Stimulated activated CD8-positive, alpha-beta memory T cell treated with anti-CD3 and anti-CD28 coated beads, Interleukin-7, amount 100 ng/mL, for 48 hours (primary cell): Measurements from ENCODE around the gene STING1.

Source experiments
- DNase-seq, 2 donors: peaks; one replicate each; pipeline ENCODE4 v3.0.0-alpha.2; 2020; ENCODE audit warnings: low read depth in 1 of 2; ENCODE audit errors: extremely low read depth in 1 of 2

The STING1 gene

DNA sequence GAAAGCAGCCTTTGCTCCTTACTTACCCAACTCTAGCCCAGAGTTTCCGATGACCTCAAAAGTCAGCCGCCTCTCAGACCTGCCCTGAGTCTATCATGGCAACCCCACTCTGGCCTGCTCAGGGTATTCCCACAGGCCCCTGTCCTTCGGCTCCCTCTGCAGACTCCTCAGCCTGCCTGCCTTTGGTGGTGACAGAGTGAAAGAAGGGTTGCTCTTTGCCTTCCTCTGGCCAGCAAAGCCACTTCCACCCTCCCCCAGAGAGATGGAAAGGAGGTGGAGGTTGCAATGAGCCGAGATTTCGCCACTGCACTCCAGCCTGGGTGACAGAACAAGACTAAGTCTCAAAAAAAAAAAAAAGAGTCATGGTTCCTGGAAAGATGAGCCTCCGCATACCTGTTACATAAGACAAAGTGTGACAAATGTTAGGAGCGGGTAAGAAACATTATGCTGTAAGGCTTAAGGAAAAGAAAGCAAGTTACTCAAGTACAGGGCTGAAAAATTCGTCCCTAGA lies 14.1 kb downstream of the STING1 start:
- DNase-seq: no peak

DNA sequence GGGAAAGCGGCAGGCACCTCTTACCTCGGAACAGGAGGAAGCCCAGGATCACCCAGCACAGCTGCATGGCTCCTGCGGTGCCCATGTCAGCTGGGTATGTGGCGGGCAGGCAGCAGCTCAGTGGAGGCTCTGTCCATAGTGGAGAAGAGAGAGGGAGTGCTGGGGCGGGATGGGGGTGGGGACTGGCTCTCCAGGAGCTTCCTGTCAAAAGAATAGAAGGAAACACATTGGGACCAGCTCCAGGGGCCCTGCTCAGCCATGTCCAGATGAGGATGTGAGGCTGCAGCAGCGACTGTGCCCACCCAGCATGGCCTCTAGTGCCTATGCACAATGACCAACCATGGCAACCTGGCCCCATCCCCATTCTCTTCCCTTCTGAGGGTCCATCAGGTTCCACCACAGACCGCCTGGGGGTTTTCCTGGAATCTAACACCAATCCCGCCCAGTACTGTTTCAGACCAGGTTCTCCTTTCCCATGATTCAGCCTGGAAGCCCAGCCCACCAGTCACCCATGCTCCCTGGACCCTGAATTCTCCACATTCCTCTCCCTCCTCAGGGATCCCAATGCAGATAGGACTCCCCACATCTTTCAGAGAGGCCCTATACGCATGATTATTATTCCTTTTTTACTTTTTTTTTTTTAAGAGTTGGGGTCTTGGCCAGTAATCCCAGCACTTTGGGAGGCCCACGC lies 19.8 kb downstream of the STING1 start, which contains the start of gene ECSCR:
ECSCR (minus strand) TSS at position 158 of the 691 bp plus-strand sequence; CDS start at position 85, 73 bp downstream.
- DNase-seq: no peak

DNA sequence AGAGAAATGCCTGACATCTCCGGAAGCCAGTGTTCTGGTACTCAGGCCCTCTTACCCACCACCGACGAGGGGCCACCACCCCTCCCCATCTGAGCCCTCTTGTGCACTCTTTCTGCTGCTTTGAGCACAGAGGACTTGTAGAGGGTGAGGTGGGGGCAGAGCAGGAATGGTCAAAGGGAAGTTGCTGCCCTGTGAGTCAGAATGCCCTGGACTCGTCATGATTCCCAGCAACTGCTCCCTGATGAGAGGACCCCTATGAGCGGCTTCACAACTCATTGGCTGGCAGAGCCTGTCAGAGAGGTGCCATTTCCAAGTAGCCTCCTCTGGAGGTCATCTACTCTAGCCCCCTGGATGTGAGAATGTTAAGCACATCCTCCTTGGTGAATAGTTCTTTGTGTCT lies 20.9 kb downstream of the STING1 start:
- no peak for DNase-seq

DNA sequence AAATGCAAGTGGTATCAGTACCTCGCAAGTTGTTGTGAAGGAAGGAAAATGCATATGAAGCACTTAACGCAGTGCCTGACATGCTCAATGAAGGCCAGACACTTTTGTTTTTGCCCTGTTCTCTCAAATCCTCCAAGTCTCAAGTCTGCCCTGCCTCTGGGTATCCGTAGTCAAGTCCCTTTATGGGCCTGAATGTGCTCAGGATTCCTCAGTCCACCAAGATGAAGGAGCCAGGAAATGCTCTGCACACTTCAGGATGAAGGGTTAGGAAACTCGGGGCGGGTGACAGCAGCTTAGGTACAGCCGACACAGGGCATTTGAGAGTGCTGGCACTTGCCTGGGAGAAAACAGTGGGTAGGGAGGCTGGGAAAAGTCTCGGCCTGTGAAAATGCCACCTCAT lies 21.4 kb downstream of the STING1 start:
- DNase-seq: no peak

DNA sequence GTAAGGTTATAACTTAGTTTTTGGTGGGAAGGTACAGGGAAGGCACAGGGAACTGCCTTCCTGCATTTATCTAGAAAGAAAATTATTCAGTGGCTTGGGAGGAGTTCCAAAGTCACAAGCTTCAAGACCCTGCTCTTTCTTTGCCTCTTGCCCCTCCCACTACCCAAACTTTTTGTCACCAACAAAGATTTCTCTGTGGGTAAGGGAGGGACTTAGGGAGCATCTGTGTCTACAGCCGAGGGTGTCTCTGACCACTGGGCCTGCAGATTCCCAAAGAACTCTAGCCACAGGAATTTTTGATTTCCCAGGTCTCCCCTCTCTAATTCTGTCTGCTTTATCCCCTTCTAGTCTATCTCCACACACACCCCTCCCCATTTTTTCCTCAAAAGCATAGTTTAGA lies 22.1 kb downstream of the STING1 start:
- no peak for DNase-seq

DNA sequence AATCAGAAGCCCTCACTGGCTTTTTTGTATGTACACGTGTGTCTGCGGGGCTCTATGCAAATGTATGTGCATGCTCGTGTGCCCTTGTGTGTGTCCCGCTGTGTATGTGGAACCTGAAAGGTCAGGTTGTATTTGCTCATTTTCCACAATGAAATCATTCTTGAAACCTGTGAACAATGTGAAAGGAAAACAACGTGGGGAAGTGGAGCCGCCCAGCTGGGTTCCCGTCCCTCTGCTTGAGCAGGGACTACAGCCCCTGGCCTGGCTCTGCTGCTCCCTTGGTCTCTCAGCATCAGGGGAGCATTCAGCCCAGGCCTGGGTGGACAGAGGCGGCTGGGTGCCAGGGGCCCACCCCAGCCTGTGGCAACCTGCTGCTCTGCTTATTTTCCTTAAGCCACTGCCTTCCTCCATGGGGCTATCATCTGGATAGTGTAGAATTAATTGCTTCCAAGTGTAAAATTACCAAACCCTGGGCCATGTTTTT lies 23.1 kb downstream of the STING1 start:
- no peak for DNase-seq

DNA sequence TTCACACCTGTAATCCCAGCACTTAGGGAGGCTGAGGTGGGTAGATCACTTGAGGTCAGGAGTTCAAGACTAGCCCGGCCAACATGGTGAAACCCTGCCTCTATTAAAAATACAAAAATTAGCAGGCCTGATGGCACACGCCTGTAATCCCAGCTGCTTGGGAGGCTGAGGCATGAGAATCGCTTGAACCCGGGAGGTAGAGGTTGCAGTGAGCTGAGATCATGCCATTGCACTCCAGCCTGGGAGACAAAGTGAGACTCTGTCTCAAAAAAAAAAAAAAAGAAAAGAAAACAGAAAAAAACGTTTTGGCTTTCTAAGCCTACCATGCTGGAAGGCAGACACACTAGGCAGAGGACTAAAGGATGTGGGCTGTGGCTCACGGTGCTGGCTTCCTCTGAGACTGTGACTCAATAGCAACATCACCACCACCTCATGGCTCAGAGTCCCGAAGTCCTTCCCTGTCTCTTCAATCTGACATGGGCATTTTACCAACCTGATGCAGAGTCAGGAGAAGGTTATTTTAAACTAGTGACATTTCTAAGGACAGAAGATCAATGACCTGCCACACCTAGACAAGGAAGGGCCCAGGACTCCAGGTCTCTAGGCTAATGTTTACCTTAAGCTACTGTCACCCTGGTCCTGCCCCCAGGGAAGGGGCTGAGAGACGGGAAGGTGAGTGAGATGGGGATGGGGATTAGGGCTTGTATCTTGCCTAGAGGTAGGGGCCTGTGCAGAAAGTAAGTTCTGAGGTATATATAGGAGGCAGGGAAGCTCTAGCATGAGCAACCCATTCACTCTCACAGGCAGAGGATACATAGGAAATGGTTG lies 23.8 kb downstream of the STING1 start:
- peak; percentile 56 to 79 for DNase-seq

DNA sequence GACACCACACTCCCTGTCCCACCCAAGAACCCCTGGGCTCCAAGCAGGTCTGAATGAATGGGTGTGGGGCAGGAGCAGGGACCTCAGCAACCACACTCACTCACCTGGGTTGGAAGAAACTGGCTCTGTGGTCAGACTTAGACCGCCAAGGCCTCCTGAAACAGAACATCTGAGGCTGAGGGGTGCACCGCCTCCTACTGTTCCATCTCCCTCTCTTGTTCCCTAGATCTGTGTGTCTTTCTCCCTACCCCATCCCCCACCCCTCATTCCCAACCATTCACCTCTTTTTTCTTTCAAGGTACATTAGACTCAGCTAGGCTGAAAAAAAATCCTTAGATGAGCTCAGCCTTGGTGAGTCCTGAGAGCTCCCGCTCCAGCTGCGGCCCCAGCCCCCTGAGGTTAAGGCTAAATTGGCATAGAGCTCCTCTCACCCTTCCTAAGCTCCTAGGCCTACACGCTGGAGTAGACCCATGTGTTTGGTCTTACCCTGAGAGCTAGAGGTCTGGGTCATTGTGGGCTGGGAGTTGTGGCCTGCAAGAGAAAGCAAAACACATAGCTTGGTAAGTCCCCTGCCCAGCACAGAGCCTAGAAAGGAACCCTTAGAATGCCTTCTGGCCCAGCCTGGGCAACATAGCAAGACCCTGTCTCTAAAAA lies 24.8 kb downstream of the STING1 start:
- no peak for DNase-seq

DNA sequence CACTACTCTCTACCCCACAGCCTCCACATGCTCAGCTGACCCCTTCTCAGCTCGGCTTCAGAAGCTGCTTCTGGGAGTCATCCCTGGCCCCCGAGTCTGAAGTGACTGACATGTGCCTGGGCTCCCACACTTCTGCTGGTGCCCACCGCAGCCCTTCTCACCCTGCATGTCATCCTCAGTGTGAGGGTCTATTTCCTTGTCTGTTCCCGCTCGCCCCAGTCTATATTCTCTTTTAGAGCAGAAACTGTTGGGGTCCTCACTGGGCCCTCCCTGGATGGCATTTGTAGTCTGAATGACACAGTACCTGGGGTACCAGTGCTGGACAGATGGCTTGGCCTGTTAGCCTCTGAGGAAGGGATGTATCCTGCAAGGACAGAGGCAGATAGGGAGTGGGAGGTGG lies 25.3 kb downstream of the STING1 start:
- DNase-seq: no peak

DNA sequence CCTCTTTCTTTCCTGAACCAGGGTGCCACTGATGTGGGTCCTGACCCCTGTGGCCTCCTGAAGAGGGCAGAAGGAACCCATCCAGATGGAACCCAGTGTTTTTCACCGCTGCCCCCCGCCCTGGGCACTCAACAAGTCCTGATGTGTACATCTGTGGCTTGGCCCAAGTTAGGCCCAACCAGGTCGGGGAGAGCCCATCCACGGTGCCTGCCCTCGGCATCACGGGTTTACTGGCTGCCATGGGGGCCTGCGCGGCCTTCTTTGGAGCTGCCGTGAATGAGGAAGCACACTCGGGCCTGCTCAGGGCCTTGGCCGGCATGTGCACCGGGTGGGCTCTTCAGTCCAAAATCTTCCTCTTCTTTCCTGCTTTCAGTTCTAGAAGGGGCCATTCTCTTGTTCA lies 25.8 kb downstream of the STING1 start:
- DNase-seq: no peak

DNA sequence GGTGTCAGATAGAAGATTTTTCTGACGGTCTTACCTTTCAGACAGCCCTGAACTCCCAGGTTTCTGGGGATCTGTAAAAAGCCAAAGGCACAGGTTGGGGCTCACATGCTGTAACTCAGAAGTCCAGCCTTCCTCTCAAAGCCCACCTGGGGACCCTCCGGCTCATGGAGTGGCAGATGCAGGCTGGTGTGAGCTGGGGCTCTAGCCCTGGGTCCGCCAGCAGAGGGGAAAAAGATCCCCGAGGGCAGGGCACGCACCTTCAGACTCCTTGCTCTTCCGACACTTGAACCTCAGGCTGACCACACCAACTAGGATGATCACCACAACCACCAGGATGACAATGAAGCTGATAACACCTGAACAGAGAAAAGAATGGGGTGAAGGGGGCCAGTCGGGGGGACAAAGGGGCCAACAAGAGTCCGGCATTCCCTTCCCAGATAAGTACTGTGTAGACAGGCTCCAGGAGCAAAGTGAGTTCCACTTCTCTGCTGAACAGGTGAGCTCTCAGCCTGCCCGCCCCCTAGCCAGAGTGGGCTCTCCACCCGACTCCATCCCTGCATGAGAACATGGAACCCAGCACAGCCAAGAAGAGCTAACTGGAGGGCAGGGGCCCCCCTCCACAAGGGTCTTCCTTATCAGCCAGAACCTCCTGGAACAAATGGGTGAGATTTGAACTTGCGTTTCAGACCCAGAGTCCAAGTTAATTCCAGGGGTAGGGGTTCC lies 27.8 kb downstream of the STING1 start:
- DNase-seq: no peak

DNA sequence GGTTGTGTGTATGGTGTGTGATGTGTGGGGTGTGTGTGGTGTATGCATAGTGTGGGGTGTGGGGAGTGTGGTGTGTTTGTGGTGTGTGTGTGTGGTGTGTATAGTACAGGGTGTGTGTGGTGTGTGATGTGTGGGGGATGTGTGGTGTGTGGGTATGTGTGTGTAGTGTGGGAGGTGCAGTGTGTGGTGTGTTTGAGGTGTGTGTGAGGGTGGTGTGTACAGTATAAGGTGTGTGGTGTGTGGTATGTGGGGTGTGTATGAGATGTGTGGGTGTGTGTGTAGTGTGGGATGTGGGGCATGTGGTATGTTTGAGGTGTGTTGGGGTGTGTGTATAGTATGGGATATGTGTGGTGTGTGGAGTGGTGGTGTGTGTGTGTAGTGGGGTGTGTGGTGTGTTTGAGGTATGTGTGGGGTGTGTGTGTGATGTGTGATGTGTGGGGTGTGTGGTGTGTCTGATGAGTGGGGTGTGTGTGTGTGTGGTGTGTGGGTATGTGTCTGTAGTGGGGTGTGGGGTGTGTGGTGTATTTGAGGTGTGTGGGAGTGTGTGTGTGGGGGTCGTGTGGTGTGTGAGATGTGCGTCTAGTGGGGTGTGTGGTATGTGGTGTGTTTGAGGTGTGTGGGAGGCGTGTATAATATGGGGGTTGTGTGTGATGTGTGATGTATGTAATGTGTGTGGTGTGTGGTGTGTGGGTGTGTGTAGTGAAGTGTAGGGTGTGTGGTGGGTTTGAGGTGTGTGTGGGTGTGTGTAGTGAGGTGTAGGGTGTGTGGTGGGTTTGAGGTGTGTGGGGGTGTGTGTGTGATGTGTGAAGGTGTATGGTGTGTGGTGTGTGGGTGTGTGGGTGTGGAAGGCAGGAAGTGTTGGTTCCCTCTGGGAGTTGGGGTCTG lies 28.6 kb downstream of the STING1 start:
- DNase-seq: no peak

DNA sequence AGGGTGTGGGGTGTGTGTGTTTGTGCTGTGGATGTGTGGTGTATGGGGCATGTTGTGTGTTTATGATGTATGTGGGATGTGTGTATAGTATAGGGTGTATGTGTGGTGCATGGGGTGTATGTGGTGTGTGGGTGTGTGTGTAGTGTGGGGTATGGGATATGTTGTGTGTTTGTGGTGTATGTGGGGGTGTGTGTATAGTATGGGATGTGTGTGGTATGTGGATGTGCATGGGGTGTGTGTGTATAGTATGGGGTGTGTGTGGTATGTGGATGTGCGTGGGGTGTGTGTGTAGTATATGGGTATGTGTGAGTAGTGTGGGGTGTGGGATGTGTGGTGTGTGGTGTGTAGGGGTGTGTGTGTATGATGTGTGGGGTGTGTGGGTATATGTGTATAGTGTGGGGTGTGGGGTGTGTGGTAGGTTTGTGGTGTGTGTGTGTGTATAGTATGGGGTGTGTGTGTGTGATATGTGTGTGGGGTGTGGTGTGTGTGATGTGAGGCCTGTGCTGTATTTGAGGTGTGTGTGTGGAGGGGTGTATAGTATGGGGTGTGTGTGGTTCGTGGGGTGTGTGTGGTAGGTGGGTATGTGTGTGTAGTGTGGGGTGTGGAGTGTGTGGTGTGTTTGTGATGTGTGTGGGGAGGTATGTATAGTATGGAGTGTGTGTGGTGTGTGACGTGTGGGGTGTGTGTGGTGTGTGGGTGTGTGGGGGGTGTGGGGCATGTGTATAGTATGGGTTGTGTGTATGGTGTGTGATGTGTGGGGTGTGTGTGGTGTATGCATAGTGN lies 30.5 kb downstream of the STING1 start:
- DNase-seq: no peak

DNA sequence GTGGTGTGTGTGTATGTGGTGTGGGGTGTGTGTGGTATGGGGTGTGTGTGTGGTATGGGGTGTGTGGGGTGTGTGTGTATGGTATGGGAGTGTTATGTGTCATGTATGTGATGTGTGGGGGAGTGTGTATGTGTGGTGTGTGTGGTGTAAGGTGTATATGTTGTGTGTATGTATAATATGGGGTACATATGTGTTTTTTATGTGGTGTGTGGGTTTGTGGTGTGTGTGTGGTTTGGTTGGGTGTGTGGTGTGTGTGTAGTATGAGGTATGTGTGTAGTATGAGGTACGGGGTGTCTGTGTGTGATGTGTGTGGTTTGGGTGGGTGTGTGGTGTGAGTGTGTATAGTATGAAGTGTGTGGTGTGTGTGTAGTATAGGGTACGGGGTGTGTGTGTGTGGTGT lies 31.4 kb downstream of the STING1 start:
- no peak for DNase-seq

DNA sequence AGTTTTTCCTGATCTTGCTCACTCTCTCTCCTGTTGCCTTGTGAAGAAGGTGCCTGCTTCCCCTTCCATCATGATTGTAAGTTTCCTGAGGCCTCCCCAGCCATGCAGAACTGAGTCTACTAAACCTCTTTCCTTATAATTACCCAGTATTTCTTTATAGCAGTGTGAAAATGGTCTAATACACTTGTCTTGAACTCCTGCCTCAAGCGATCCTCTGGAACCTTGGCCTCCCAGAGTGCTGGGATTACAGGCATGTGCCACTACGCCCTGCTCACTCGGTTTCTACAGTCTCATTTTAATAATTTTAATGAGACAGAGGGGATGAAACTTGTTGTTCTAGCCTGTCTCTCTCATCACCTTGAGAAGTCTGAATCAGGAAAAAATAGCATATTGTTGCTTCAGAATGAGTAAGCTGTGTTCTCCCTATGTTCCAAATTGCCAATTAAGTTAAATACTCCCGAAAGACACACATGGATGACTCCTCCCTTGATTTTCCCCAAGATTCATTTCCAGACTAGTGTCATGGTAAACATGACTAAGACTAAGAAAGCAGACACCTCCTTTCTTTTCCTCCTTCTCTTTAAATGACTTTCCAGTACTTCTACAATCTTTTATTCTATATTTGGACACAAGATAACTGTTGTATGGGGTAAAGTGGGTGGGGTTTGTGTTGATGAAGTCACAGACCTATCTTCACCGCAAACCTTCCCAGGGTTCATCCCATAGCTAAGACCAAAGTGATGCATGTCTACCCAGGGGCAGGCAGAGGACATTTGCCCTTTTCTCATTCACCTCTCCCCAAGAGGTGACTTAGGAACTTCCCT lies 35.4 kb downstream of the STING1 start:
- DNase-seq: no peak

DNA sequence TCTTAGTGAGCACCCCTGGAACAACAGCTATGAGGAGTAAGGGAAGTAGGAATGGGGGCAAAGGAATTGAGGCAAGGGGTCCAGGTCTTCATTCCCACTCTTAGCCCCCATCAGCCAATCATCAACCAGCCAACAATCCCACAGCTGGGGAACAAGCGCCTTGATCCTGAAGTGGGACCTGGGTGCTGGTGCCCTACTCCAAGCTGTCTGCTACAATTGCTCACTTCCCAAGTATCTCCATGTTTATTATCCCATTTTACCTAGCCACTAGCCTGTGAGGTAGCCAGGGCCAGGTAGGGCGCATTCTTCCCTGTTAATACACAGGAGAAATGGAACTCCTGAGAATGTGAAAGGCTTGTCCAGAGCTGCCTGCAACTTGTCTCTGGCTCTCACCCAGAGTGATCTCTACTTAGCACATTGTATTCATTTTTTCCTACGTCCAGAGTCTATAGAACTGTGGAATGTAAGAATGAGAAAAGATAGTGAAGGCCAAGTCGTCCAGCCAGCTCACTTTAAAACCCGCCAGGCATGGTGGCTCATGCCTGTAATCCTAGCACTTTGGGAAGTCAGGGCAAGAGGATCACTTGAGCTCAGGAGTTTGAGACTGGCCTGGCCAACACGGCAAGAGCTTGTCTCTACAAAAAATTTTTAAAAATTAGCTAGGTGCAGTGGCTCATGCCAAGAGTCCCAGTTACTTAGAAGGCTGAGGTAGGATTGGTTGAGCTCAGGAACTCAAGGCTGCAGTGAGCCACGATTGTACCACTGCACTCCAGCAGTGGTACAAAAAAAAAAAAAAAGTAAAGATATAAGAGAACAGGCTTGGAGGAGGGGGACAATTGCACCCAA lies 37.0 kb downstream of the STING1 start:
- no peak for DNase-seq

DNA sequence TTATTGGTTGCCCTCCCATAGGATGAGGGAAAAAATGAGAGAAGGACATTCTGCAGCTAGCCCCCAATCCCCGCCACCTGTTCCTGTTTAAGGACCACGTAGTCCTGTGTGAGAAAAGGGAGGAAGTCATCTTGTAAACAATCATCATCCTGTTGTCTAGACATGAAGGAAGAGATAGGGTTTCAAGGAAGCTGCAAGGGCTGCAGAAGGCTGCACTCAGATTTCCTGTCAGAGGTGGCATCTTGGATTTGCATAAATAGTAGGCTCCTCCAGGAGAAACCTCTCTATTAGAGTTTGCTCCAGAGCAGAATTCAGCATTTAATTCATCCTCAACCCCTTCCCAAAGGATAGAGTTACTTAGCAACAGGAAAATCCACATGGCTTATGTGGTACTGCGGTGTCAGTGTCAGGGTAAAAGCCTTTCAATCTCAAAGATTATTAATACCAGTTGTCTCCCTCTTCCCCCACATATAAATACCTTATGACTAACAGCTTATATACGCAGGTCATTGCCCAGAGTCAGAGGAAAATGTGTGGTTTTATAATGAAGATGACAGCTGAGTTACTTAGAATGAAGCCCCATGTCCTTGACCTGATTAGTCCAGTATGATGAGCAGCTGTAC lies 38.6 kb downstream of the STING1 start:
- no peak for DNase-seq
